Transverse colon (tissue), 4 donors: ENCODE measurements around the gene CALHM3.

ENCODE experiments used
- POLR2A ChIP-seq: fragments of 450-650 bp; IDR thresholded peaks from one replicate; pipeline ENCODE4 v1.6.1; 2016; ENCODE audit warnings: antibody characterized with exemption, mild to moderate bottlenecking, moderate library complexity
- POLR2AphosphoS5 ChIP-seq, 3 donors: sonication (generic); formaldehyde crosslinking; IDR thresholded peaks; one replicate each; pipeline ENCODE4 v1.6.1; 2016; ENCODE audit warnings: antibody characterized with exemption in 3 of 3
- TF ChIP-seq, protein P1 (sequence below), 5 experiments: fragments of 200-600 bp in 3 of 5; fragments of 450-650 bp in 2 of 5; sonication (generic) in 3 of 5; IDR thresholded peaks; 1 replicate in 2 of 5; 2 replicates in 3 of 5; pipeline ENCODE4 v1.5.1; 2016 to 2017; ENCODE audit warnings: antibody characterized with exemption in 5 of 5, inconsistent platforms in 3 of 5, mild to moderate bottlenecking in 2 of 5, moderate library complexity in 1 of 5

- TF ChIP-seq POLR2AphosphoS5 (IDR thresholded peaks at IDR 0.05) = no peak
- TF ChIP-seq, protein P1, sequence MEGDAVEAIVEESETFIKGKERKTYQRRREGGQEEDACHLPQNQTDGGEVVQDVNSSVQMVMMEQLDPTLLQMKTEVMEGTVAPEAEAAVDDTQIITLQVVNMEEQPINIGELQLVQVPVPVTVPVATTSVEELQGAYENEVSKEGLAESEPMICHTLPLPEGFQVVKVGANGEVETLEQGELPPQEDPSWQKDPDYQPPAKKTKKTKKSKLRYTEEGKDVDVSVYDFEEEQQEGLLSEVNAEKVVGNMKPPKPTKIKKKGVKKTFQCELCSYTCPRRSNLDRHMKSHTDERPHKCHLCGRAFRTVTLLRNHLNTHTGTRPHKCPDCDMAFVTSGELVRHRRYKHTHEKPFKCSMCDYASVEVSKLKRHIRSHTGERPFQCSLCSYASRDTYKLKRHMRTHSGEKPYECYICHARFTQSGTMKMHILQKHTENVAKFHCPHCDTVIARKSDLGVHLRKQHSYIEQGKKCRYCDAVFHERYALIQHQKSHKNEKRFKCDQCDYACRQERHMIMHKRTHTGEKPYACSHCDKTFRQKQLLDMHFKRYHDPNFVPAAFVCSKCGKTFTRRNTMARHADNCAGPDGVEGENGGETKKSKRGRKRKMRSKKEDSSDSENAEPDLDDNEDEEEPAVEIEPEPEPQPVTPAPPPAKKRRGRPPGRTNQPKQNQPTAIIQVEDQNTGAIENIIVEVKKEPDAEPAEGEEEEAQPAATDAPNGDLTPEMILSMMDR (IDR thresholded peaks at IDR 0.05) = no peak
- no peak for TF ChIP-seq POLR2A
These were observed 39.3 kb downstream of the CALHM3 start for GRCh38 chr10:103439776-103440175.
